Kidney glomerular epithelial cell (primary cell): ENCODE measurements around the gene CAMK1G.

Experiments used
- DNase-seq: peaks from one replicate; lab custom pipeline; 2025; lab: John Stamatoyannopoulos, UW

The CAMK1G gene

DNA sequence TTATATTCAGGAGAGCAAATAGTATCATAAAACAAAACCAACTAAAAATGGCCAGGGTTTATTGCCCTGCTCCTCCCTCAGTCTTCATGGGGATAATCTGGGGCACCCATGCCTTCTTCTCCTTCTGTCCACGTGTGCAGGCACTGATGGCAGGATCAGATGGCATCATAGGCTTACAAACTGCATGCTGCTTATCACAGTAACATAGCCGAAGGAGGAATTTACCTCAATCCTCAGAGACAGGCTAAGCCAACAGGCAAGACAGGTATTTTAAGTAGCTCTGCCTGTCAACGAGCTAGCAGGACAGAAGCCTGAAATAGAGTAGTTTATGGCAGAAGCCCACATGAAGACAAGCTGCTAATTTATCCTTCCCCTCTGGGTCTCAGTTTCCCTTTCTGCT lies 59.3 kb downstream of the CAMK1G start:
- no peak for DNase-seq

DNA sequence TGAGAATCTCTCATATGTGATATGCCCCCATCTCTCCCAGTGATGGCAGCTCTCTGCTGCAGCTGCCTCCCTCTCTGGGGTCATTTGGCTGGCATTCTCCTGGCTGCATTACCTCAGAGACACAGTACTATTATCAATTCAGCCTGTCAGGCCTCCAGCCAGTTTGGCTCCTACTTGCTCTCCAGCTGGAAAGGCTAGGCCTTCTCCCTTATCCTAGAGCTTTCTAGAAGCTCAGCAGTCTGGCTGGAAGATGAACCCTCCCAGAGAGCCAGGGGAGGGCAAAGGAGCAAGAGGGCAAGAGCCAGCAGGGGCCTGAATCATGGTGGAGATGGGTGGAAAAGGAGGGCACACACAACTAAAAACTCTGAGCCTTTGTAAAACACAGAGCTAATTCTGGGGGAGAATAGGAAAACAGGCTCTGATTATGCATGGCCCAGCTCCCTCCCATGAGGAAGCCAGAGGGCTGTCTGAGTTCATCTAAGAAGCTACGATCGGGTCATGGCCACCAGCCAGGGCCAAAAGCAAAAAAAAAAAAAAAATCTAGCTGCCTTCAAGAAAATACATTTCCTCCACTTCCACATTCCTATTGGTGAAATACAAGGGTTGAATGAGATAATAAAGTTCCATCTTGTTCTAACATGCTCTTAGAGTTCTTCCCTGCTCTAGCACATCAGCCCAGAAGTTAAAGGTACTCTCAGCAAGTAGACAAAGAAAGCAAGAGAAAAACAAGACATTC lies 59.9 kb downstream of the CAMK1G start:
- DNase-seq, result no peak

DNA sequence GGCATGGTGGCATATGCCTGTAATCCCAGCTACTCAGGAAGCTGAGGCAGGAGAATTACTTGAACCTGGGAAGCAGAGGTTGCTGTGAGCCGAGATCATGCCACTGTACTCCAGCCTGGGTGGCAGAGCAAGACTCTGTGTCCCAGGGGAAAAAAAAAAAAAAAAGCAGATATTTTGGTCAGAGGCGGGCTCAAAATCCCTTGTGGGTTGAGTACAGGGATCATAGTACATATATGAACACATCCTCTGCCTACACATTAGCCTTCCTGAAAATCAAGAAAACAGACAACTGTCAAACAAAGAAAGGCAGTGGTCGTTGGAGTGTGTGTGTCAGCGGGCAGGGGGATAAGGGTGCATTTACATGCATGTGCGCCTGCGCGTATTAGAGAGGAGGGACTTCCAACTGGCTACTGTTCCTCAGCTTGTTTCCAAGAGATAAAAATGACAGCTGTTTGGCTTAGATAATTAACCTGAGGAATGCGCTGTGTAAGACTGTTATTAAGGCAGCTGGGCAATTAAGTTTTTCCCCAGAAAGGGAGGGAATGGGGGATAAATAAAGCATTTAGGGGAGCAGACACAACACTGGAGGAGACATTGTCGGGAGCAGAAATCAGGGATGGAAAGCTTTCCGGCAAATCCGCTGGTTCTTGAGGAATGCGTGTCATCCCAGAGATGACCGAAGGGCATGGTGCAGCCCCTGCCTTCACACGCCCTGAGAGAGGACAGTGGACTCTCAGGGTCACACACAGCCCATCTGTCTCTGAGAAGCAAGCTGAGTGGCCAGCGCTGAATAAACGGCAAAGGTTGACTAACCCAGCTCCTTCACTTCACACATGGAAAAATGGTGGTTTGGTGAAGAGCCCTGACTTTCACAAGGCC lies 62.3 kb downstream of the CAMK1G start:
- no peak for DNase-seq

GRCh38 chr1:209646558-209646957 lies 63.0 kb downstream of the CAMK1G start:
- DNase-seq, result peak; percentile 19

DNA sequence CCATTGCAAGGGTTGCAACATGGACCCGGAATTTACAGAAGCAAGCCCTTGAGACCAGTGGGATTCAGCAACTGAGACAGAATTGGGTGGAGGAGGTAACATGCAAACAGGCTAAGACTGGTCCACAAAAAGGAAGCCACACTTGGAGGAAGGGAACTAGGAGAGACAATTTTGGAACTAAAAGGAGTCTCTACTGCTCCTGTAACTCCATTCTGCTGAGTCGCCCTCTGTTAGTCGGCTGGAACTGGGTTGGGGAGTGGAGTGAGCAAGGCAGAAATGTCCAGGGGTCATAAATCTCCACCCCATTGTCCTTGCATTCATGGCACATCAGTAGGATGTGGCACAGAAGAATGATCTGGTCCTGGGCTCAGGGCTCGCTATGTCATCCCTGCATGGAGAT lies 63.6 kb downstream of the CAMK1G start:
- DNase-seq, result peak; percentile 9

- no peak for DNase-seq
Observed at GRCh38 chr1:209648346-209648745, 64.8 kb downstream of the CAMK1G start.

DNA sequence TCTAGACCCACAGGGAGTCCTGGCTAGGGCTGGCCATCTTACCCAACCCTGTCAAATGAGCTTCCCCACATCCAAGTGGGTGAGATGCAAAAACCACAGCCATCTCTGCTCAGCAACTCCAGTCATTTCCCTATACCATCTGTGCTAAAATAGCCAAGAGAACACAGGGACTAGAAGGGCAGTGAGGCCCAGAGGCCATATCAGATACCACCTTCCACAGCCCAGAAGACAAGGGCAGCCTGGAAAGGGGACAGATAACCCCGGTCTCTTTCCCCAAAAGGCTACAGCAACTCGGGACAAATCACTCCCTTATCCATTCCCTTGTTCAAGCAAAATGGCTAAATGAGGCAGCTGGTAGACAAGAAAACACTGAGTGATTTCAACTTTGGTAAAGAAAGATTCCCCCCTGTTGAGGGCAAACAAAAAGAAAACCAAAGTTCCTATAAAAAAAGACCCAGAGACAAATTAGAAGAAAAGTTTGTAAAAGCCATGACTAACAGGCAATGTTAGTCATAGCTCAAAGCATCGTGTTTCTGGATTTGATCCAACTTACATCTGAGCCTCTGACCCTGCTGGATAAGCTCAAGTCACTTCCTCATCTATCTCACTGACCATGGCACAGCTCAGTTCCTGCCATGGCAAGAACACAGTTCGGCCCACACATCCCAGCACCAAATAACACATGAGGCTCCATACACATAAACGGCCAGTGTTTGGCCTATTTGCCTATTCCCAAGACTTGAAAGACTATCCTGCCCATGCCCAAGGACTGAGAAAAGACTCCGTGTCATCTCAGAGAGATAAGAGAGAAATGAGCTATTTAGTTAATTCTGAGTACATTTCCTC lies 65.6 kb downstream of the CAMK1G start:
- peak; percentile 92 for DNase-seq

DNA sequence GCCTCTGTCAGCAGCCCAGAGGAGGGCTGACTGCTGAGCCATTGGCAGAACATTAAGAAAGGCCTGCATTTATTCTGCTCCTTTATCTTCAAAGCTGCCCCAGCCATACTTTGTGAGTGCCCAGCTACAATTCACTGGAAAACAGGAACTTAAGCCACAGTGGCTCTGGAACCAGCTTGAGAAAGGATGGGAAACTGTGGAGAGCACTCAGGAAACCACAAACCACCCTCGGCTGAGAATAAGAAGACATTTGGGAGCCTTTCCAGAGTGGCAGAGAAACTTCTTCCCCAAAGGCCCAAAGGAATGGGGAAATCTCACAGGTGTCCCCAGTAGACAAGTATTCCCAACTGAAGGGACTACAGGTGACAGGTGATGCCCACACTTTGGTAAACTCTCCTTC lies 66.9 kb downstream of the CAMK1G start:
- DNase-seq, result no peak

DNA sequence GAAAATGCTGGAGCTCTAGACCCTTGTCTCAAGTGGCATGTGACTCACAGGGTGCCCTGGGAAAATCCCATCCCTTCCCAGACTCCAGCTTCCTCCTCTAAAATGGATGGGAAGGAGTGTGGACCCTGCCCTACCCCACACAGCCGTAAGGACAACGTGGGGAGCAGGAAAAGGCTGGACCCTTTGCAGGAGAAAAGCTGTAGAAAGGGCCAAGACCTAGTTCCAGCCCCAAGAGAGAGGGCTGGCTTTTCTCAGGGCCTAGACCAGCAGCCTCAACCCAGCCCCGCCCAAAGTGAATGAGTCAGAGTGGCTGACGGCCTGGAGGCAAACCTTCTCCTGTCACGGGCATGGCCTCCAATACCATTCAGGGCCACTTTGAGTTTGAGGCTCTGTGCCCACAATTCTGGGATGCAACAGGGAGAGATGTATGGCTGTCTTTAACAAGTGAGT lies 67.6 kb downstream of the CAMK1G start:
- DNase-seq, result no peak

- no peak for DNase-seq
Observed at GRCh38 chr1:209652121-209652735, 68.7 kb downstream of the CAMK1G start, which contains the start of gene LAMB3. TSS of gene LAMB3 (minus strand) at chr1:209652425. CDS start at chr1:209650944, 1,481 bp downstream.

- peak; percentile 91 for DNase-seq
Observed at GRCh38 chr1:209652873-209653401, 69.4 kb downstream of the CAMK1G start.

GRCh38 chr1:209653915-209654351 lies 70.4 kb downstream of the CAMK1G start:
- peak; percentile 19 for DNase-seq

GRCh38 chr1:209655411-209656231 lies 72.1 kb downstream of the CAMK1G start:
- no peak for DNase-seq

GRCh38 chr1:209657140-209657879 lies 73.8 kb downstream of the CAMK1G start:
- DNase-seq, result no peak

GRCh38 chr1:209657918-209658317 lies 74.4 kb downstream of the CAMK1G start:
- no peak for DNase-seq

DNA sequence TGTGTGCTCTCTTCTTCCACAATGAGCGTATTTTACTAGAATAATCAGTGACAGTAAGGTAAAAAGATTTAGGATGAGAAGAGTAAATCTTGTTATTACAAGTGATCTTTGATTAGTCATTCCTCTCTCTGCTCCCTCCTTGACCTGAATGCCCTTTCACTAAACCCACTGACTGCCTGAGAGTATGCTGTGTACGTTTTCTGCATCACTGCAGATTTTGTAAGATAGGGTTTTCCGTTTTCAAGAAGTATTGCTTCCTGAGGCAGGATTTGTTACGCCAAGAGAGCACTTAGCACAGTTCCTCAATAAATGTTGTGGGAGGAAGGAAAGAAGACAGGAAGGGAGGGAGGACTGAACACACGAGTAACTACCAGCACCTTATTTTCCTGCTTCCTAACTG lies 76.4 kb downstream of the CAMK1G start:
- DNase-seq, result peak; percentile 42

- DNase-seq, result no peak
Observed at GRCh38 chr1:209661071-209661470, 77.6 kb downstream of the CAMK1G start.

DNA sequence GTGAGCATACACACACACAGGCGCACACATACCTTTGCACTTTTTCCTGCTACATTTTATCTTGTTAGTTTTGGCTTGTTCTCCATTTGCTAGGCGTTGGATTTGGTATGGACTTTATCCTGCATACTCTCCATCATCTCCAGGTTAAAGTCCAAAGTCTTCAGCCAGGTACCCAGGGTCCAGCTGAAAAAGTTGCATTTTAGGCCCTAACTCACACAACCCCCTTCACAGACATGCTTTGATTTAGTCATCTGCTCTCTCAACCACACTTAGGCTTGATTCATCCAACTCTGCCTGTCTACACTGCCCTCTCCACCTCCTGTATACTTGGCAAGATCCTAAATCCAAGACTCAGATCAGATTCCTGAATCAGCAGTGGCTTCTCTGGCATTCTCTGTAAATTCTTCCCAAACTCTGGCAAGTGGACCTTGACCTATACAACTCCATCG lies 79.4 kb downstream of the CAMK1G start:
- DNase-seq, result no peak
